Endothelial cell of umbilical vein (primary cell): Measurements from ENCODE around the gene SH3PXD2A. TPM values are rescaled to one million over a fixed set of nuclear protein-coding genes. Genes with fewer than 3 reads are reported as not detected.

ENCODE experiments used
- BruUV-seq: library from RNA; stranded (reverse); fragments of 400-500 nt; replicated peaks from 2 replicates; lab custom pipeline; 2021; lab: Mats Ljungman, UMichigan
- CTCF ChIA-PET: fragments of 300-600, 350-600 bp; sonication (Branson Sonifier 250); formaldehyde crosslinking; loops from one replicate; lab custom pipeline; 2021; ENCODE audit warnings: antibody characterized with exemption, inconsistent platforms; lab: Charles Lee
- POLR2A ChIA-PET: fragments of 300-600, 350-600 bp; sonication (Branson Sonifier 250); formaldehyde crosslinking; loops from one replicate; lab custom pipeline; 2021; ENCODE audit warnings: antibody characterized with exemption, inconsistent platforms; lab: Charles Lee
- DNase-seq: peaks from one replicate; pipeline ENCODE4 v3.0.0-alpha.2; 2011; ENCODE audit warnings: low read depth, low spot score
- FAIRE-seq: peaks from 2 replicates; lab custom pipeline; 2011; peaks lifted over from hg19 to GRCh38; lab: Jason Lieb, UNC
- H2AFZ ChIP-seq: 2 replicates; pipeline ENCODE4 v1.6.0; 2012; ENCODE audit warnings: low read depth, low read length, control low read depth, inconsistent platforms
- H3K27ac ChIP-seq: 2 replicates; pipeline ENCODE4 v1.5.1; 2011; ENCODE audit warnings: low read depth, mild to moderate bottlenecking, control low read depth, low read length, moderate library complexity; ENCODE audit not compliant: insufficient read depth
- H3K27me3 ChIP-seq, 2 experiments: 2 replicates each; pipeline versions ENCODE4 v1.6.0 to v1.6.1; 2011; ENCODE audit warnings: low read length in 2 of 2, mixed read lengths in 1 of 2; ENCODE audit not compliant: control insufficient read depth in 2 of 2, insufficient read depth in 2 of 2
- H3K36me3 ChIP-seq, 2 experiments: 2 replicates in 1 of 2; 3 replicates in 1 of 2; pipeline ENCODE4 v1.5.1; 2011; ENCODE audit warnings: low read length in 2 of 2, mild to moderate bottlenecking in 1 of 2, moderate library complexity in 1 of 2; ENCODE audit not compliant: control insufficient read depth in 2 of 2, insufficient read depth in 2 of 2; ENCODE audit errors: extremely low read depth in 1 of 2
- H3K4me1 ChIP-seq: 3 replicates; pipeline ENCODE4 v1.5.1; 2011; ENCODE audit warnings: mild to moderate bottlenecking, low read length; ENCODE audit not compliant: control insufficient read depth, insufficient read depth; ENCODE audit errors: extremely low read depth
- H3K4me2 ChIP-seq: 2 replicates; pipeline ENCODE4 v1.6.1; 2011; ENCODE audit warnings: low read length, control low read depth, mixed read lengths; ENCODE audit not compliant: insufficient read depth
- H3K4me3 ChIP-seq, 3 experiments: fragments of 200-600 bp in 1 of 3; sonication (generic), shearing (Covaris generic) in 1 of 3; replicated peaks in 1 of 3; 2 replicates each; pipeline ENCODE4 v1.5.1; 2011 to 2016; ENCODE audit warnings: control low read depth in 3 of 3, low read length in 3 of 3, mild to moderate bottlenecking in 2 of 3, inconsistent platforms in 1 of 3, low read depth in 1 of 3, moderate library complexity in 1 of 3; ENCODE audit not compliant: insufficient read depth in 1 of 3
- H3K79me2 ChIP-seq: 2 replicates; pipeline ENCODE4 v1.6.0; 2012; ENCODE audit warnings: low read length, inconsistent platforms; ENCODE audit not compliant: control insufficient read depth, insufficient read depth
- H3K9ac ChIP-seq: replicated peaks from 2 replicates; pipeline ENCODE3; 2011; ENCODE audit warnings: low read length, control low read depth; ENCODE audit not compliant: insufficient read depth; ENCODE audit errors: extremely low read depth
- H3K9me1 ChIP-seq: replicated peaks from 3 replicates; pipeline ENCODE4 v1.6.0; 2011; ENCODE audit warnings: mild to moderate bottlenecking, low read length; ENCODE audit not compliant: control insufficient read depth, insufficient read depth; ENCODE audit errors: extremely low read depth
- H3K9me3 ChIP-seq: replicated peaks from 2 replicates; pipeline ENCODE4 v1.5.1; 2012; ENCODE audit warnings: low read length, inconsistent platforms; ENCODE audit not compliant: control insufficient read depth, insufficient read depth
- H4K20me1 ChIP-seq: replicated peaks from 2 replicates; pipeline ENCODE3; 2011; ENCODE audit warnings: mild to moderate bottlenecking, low read length; ENCODE audit not compliant: control insufficient read depth, insufficient read depth; ENCODE audit errors: extremely low read depth
- EZH2 ChIP-seq: IDR thresholded peaks from 2 replicates; pipeline ENCODE4 v1.6.1; 2012; ENCODE audit warnings: borderline replicate concordance, low read depth, mild to moderate bottlenecking, moderate library complexity, low read length, inconsistent platforms; ENCODE audit not compliant: severe bottlenecking
- FOS ChIP-seq: IDR thresholded peaks from 2 replicates; pipeline ENCODE4 v1.6.1; 2011; ENCODE audit warnings: mild to moderate bottlenecking, low read length, moderate library complexity, borderline replicate concordance; ENCODE audit not compliant: insufficient read depth
- GATA2 ChIP-seq: IDR thresholded peaks from 2 replicates; pipeline ENCODE4 v1.7.0; 2011; ENCODE audit warnings: low read depth, mild to moderate bottlenecking, moderate library complexity, mixed read lengths, low read length; ENCODE audit not compliant: insufficient read length, insufficient read depth
- JUN ChIP-seq: IDR thresholded peaks from 2 replicates; pipeline ENCODE4 v1.6.1; 2011; ENCODE audit warnings: borderline replicate concordance, low read depth; ENCODE audit not compliant: insufficient read length, insufficient read depth
- MYC ChIP-seq: IDR thresholded peaks from one replicate; pipeline ENCODE4 v1.6.1; 2011; ENCODE audit warnings: mild to moderate bottlenecking, low read depth, low read length
- POLR2A ChIP-seq: IDR thresholded peaks from 2 replicates; pipeline ENCODE4 v1.6.1; 2012; ENCODE audit warnings: low read depth, mild to moderate bottlenecking, control low read depth, low read length
- POLR2AphosphoS5 ChIP-seq: IDR thresholded peaks from 2 replicates; pipeline ENCODE4 v1.6.1; 2012; ENCODE audit warnings: low read depth, mild to moderate bottlenecking, control low read depth, low read length, moderate library complexity; ENCODE audit not compliant: insufficient read depth
- dilution Hi-C: fragments of 300-500 bp; cut with MboI; formaldehyde crosslinking; loops from one replicate; pipeline ENCODE4 v1.15.0; 2019; ENCODE audit warnings: low sequenced_read_pairs; ENCODE audit not compliant: extremely low pct_ligation_motif_present
- intact Hi-C: fragments of 100-400 bp; cut with micrococcal nuclease; formaldehyde crosslinking; loops from one replicate; pipeline ENCODE4 v1.10.0; 2022
- polyA plus RNA-seq, 4 experiments: library from polyadenylated mRNA; depleted of rRNA in 3 of 4; stranded (reverse) in 3 of 4; unstranded in 1 of 4; fragments of >200 nt; gene quantifications; 2 replicates each; pipeline versions ENCODE4 v1.2.1 to v1.2.3, GENCODE V29; 2011 to 2012; ENCODE audit warnings: missing spikeins in 1 of 4
- total RNA-seq: library from RNA; stranded (reverse); gene quantifications from 2 replicates; pipeline ENCODE4 v1.2.3, GENCODE V29; 2021
- TF ChIP-seq, protein P1 (sequence below), 2 donors: IDR thresholded peaks; 1 replicate in 1 of 2; 2 replicates in 1 of 2; pipeline ENCODE4 v1.5.1; 2011; ENCODE audit warnings: low read length in 2 of 2, mild to moderate bottlenecking in 2 of 2, moderate library complexity in 2 of 2, control low read depth in 1 of 2, inconsistent platforms in 1 of 2, low read depth in 1 of 2; ENCODE audit not compliant: insufficient read depth in 1 of 2; ENCODE audit errors: extremely low read depth in 1 of 2
- TF ChIP-seq, protein P2 (sequence below): IDR thresholded peaks from 2 replicates; pipeline ENCODE4 v1.6.1; 2011; ENCODE audit not compliant: insufficient read depth, insufficient read length

SH3PXD2A gene
- total and polyA plus RNA-seq, 2 donors (not counting 3 experiments of a cell fraction or from before 2014, with no cell fraction given): 1.4 to 5.1 TPM

DNA sequence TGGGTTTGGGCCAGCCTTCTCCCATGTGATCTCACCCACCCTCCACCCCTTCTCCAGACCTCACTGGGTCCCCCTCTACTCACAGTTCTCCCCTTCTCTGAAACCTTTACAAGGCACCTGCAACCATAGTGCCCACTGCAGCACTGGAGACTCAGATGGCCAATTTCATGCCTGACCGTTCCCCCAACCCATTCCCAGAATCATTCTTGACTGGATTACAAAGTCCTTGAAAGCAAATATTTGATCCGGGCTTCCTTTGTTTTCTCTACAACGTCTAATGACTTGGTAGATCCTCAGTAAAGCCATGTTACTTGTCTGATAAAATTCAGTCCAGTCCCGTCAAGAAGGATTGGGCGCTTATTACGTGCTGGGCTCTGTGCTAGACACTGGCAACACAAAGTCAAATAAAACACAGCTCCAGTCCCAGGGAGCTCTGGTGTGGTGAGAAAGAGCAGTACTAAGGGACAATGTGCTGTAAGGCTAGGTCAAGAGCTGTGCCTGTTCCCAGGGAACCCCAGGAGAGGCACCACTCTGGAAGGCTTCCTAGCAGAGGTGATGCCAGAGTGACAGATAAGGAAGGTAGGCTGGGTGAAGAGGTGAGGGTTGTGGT, 36.5 kb downstream of the SH3PXD2A start:
- Histone ChIP-seq H3K4me1 (no peaks in the 10 kb centered on the region), H3K27me3 (peaks cover 0 to 2% of the 10 kb centered on the region in 2 experiments), H3K9me3 (no peaks in the 10 kb centered on the region), H3K79me2 (no peaks in the 10 kb centered on the region), H3K9ac (no peak overlapping the region), H4K20me1 (no peaks in the 10 kb centered on the region), H3K4me2 (no peak overlapping the region), H3K9me1 (no peaks in the 10 kb centered on the region), H3K4me3 (no peak overlapping the region), H3K27ac (no peak overlapping the region), H3K36me3 (no peaks in the 10 kb centered on the region), H2AFZ (no peak overlapping the region)
- no TSS peak for BruUV-seq
- CTCF ChIA-PET: no interaction called here
- no peak for TF ChIP-seq POLR2AphosphoS5
- no peak for TF ChIP-seq MYC
- no peak for TF ChIP-seq POLR2A
- POLR2A ChIA-PET: no interaction called here
- DNase-seq (no peak), FAIRE-seq (no peak)
- intact Hi-C loops (no loop called here), dilution Hi-C loops (no loop called here)

DNA sequence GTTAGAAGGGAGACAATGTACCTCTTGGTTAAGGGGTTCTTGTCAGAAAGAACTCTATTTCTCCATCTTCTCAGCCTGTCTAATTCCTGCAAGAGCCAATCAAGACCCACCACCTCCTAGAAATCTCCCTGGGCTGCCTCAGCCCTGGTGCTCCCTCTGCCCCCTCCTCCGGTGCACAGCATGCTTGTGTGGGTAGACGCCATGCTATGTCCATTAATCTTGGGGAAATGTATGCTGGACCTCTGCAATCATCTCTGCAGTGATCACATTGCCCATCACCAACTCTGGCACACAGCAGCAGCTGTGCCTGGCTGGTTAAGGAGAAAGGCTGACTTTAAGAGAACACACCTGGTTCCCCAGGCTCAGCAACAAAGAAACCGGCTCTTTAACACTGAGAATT, 37.3 kb downstream of the SH3PXD2A start:
- no peaks in the 10 kb centered on the region for H3K9me1 ChIP-seq
- no peak overlapping the region for H3K4me3 ChIP-seq
- BruUV-seq: no TSS peak
- DNase-seq (no peak), FAIRE-seq (no peak)
- no peaks in the 10 kb centered on the region for H3K79me2 ChIP-seq
- no peak overlapping the region for H3K27ac ChIP-seq
- peaks cover 0 to 2% of the 10 kb centered on the region in 2 experiments for H3K27me3 ChIP-seq
- ChIA-PET POLR2A (no interaction called here), CTCF (interaction anchor here (1.0 to 1.4 kb wide), 2 partner anchors 8 to 24 kb away, joined by 3 to 4 read pairs; no protein-coding TSS in a partner anchor)
- intact Hi-C loops (no loop called here), dilution Hi-C loops (no loop called here)
- no peaks in the 10 kb centered on the region for H3K36me3 ChIP-seq
- TF ChIP-seq EZH2: no peak
- TF ChIP-seq POLR2AphosphoS5: no peak
- no peak for TF ChIP-seq MYC
- TF ChIP-seq JUN: no peak
- TF ChIP-seq, protein P1, sequence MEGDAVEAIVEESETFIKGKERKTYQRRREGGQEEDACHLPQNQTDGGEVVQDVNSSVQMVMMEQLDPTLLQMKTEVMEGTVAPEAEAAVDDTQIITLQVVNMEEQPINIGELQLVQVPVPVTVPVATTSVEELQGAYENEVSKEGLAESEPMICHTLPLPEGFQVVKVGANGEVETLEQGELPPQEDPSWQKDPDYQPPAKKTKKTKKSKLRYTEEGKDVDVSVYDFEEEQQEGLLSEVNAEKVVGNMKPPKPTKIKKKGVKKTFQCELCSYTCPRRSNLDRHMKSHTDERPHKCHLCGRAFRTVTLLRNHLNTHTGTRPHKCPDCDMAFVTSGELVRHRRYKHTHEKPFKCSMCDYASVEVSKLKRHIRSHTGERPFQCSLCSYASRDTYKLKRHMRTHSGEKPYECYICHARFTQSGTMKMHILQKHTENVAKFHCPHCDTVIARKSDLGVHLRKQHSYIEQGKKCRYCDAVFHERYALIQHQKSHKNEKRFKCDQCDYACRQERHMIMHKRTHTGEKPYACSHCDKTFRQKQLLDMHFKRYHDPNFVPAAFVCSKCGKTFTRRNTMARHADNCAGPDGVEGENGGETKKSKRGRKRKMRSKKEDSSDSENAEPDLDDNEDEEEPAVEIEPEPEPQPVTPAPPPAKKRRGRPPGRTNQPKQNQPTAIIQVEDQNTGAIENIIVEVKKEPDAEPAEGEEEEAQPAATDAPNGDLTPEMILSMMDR (IDR thresholded peaks at IDR 0.05; ENCODE audit: extremely low read depth in 1 of 2, insufficient read depth in 1 of 2, low read depth in 1 of 2, low read length in 2 of 2): no peak
- TF ChIP-seq GATA2: no peak
- TF ChIP-seq, protein P2, sequence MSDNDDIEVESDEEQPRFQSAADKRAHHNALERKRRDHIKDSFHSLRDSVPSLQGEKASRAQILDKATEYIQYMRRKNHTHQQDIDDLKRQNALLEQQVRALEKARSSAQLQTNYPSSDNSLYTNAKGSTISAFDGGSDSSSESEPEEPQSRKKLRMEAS: no peak
- TF ChIP-seq POLR2A: no peak
- TF ChIP-seq FOS: no peak
- H3K9ac ChIP-seq: no peak overlapping the region
- no peaks in the 10 kb centered on the region for H3K9me3 ChIP-seq
- no peak overlapping the region for H2AFZ ChIP-seq
- peaks cover under 1% of the 10 kb centered on the region for H3K4me1 ChIP-seq
- H4K20me1 ChIP-seq: no peaks in the 10 kb centered on the region
- H3K4me2 ChIP-seq: no peak overlapping the region
